PC-3 (cell line): Measurements from ENCODE around the gene SLC52A1.

Experiments
- CTCF ChIP-seq: fragments of 300-600 bp; sonication (generic); conservative IDR thresholded peaks from 2 replicates; pipeline ENCODE4 v1.5.1; 2017; ENCODE audit warnings: antibody characterized with exemption, low read depth, mild to moderate bottlenecking, low read length
- EZH2 ChIP-seq: fragments of 300-600 bp; sonication (generic); IDR thresholded peaks from one replicate; pipeline ENCODE4 v1.6.1; 2017; ENCODE audit warnings: antibody characterized with exemption, mild to moderate bottlenecking, low read length; ENCODE audit not compliant: unreplicated experiment
- EZH2phosphoT487 ChIP-seq: fragments of 300-600 bp; sonication (generic); IDR thresholded peaks from 2 replicates; pipeline ENCODE4 v1.6.1; 2018; ENCODE audit warnings: mild to moderate bottlenecking, antibody characterized with exemption, low read length, borderline replicate concordance

GRCh38 chr17:4987767-4988567, 47.3 kb downstream of the SLC52A1 start:
- no peak for TF ChIP-seq CTCF
- no peak for TF ChIP-seq EZH2
- TF ChIP-seq EZH2phosphoT487 = no peak
